Osteoblast (primary cell): ENCODE measurements around the gene TRIM4. TPM values are rescaled to one million over a fixed set of nuclear protein-coding genes. Genes with fewer than 3 reads are reported as not detected.
"Not testable (repeated sequence)": the region's sequence is repeated elsewhere in the genome, so short reads cannot be mapped to it uniquely, and the experiment has no call there.

Experiments used
- DNase-seq: peaks from one replicate; pipeline ENCODE4 v3.0.0; 2011; ENCODE audit warnings: low spot score, mixed read lengths; ENCODE audit not compliant: insufficient read length; ENCODE audit errors: missing footprints
- H2AFZ ChIP-seq: 2 replicates; pipeline ENCODE4 v1.6.0; 2011; ENCODE audit warnings: mild to moderate bottlenecking, low read length
- H3K27ac ChIP-seq: 2 replicates; pipeline ENCODE4 v1.5.1; 2011; ENCODE audit warnings: mild to moderate bottlenecking, low read depth, low read length, moderate library complexity
- H3K27me3 ChIP-seq: 2 replicates; pipeline ENCODE4 v1.6.0; 2012; ENCODE audit warnings: mild to moderate bottlenecking, control low read depth, inconsistent platforms, low read length, moderate library complexity; ENCODE audit not compliant: insufficient read depth
- H3K36me3 ChIP-seq: 2 replicates; pipeline ENCODE4 v1.5.1; 2011; ENCODE audit warnings: mild to moderate bottlenecking, low read length, control low read depth, moderate library complexity; ENCODE audit not compliant: insufficient read depth
- H3K4me1 ChIP-seq: 2 replicates; pipeline ENCODE4 v1.5.1; 2011; ENCODE audit warnings: mild to moderate bottlenecking, low read length, control low read depth, moderate library complexity; ENCODE audit not compliant: insufficient read depth
- H3K4me2 ChIP-seq: 2 replicates; pipeline ENCODE4 v1.6.0; 2011; ENCODE audit warnings: mild to moderate bottlenecking, low read length; ENCODE audit not compliant: insufficient read depth
- H3K4me3 ChIP-seq: fragments of 200-600 bp; sonication (generic); 3 replicates; pipeline ENCODE4 v1.5.1; 2012; ENCODE audit warnings: mild to moderate bottlenecking, low read length, inconsistent platforms; ENCODE audit not compliant: insufficient read depth
- H3K79me2 ChIP-seq: 2 replicates; pipeline ENCODE4 v1.6.0; 2012; ENCODE audit warnings: mild to moderate bottlenecking, low read length, control low read depth, inconsistent platforms; ENCODE audit not compliant: insufficient read depth
- H3K9me3 ChIP-seq: 2 replicates; pipeline ENCODE4 v1.5.1; 2011; ENCODE audit warnings: low read depth, low read length, control low read depth
- H4K20me1 ChIP-seq: 2 replicates; pipeline ENCODE4 v1.6.0; 2012; ENCODE audit warnings: mild to moderate bottlenecking, low read length, control low read depth; ENCODE audit not compliant: insufficient read depth
- CTCF ChIP-seq: IDR thresholded peaks from 2 replicates; pipeline ENCODE4 v1.5.1; 2011; ENCODE audit warnings: mild to moderate bottlenecking, low read depth, low read length, moderate library complexity; ENCODE audit errors: extremely low read depth
- total RNA-seq: library from RNA; depleted of rRNA; stranded (reverse); fragments of >200 nt; gene quantifications from 2 replicates; pipeline ENCODE4 v1.2.3, GENCODE V29; 2012

The TRIM4 gene
- total RNA-seq, 1 donor: 26.4 TPM

GRCh38 chr7:99944497-99945070 lies 25.3 kb upstream of the TRIM4 start:
- no peak overlapping the region for H3K4me3 ChIP-seq
- no peak for DNase-seq
- H3K36me3 ChIP-seq: no peaks in the 10 kb centered on the region
- no peaks in the 10 kb centered on the region for H3K9me3 ChIP-seq
- H3K27ac ChIP-seq: no peak overlapping the region
- H4K20me1 ChIP-seq: no peaks in the 10 kb centered on the region
- no peaks in the 10 kb centered on the region for H3K4me1 ChIP-seq
- no peak overlapping the region for H2AFZ ChIP-seq
- H3K4me2 ChIP-seq: no peak overlapping the region
- H3K27me3 ChIP-seq: peaks cover 17% of the 10 kb centered on the region
- TF ChIP-seq CTCF: no peak
- H3K79me2 ChIP-seq: no peaks in the 10 kb centered on the region

- Histone ChIP-seq H3K27ac (no peak overlapping the region), H3K27me3 (peaks cover 17% of the 10 kb centered on the region), H3K9me3 (no peaks in the 10 kb centered on the region), H3K4me3 (no peak overlapping the region), H4K20me1 (no peaks in the 10 kb centered on the region), H3K4me2 (no peak overlapping the region), H3K4me1 (no peaks in the 10 kb centered on the region), H2AFZ (no peak overlapping the region), H3K36me3 (no peaks in the 10 kb centered on the region), H3K79me2 (no peaks in the 10 kb centered on the region)
- DNase-seq: no peak
- TF ChIP-seq CTCF: no peak
Measured at GRCh38 chr7:99943641-99944496, 24.5 kb upstream of the TRIM4 start.

- Histone ChIP-seq H4K20me1 (no peaks in the 10 kb centered on the region), H3K4me1 (no peaks in the 10 kb centered on the region), H3K27ac (no peak overlapping the region), H3K4me3 (no peak overlapping the region), H3K9me3 (peaks cover 4% of the 10 kb centered on the region), H3K27me3 (peaks cover 22% of the 10 kb centered on the region), H2AFZ (no peak overlapping the region), H3K79me2 (no peaks in the 10 kb centered on the region), H3K4me2 (no peak overlapping the region), H3K36me3 (no peaks in the 10 kb centered on the region)
- no peak for DNase-seq
- TF ChIP-seq CTCF: no peak
Measured at GRCh38 chr7:99938296-99938695, 19.0 kb upstream of the TRIM4 start.

- H3K9me3 ChIP-seq, H3K36me3 ChIP-seq, H3K4me2 ChIP-seq, H4K20me1 ChIP-seq, H2AFZ ChIP-seq, H3K4me1 ChIP-seq, DNase-seq, H3K79me2 ChIP-seq, H3K27ac ChIP-seq, H3K4me3 ChIP-seq: not testable (repeated sequence)
- H3K27me3 ChIP-seq: peaks cover 20% of the 10 kb centered on the region
Measured at GRCh38 chr7:99935009-99935408, 15.7 kb upstream of the TRIM4 start.
